Measurements from ENCODE around the gene CCDC182.

CCDC182 gene

GRCh38 chr17:57697891-57698711 lies 47.0 kb downstream of the CCDC182 start:
- peak; percentile 15 for DNase-seq (ENCODE audit: low read depth)

- DNase-seq (ENCODE audit: low read depth), result no peak
These were observed 47.9 kb downstream of the CCDC182 start for GRCh38 chr17:57697197-57697596.

- no peak for DNase-seq (ENCODE audit: low read depth)
These were observed 49.0 kb downstream of the CCDC182 start for GRCh38 chr17:57696050-57696449.

All from stimulated activated CD8-positive, alpha-beta memory T cell treated with anti-CD3 and anti-CD28 coated beads, Interleukin-4, amount 100 ng/mL, for 24 hours (primary cell).